ENCODE measurements around the gene SAFB.

GRCh38 chr19:5677136-5677535 is 54.3 kb downstream of the SAFB start:
- TF ChIP-seq EZH2 (IDR thresholded peaks at IDR 0.05): no peak
- TF ChIP-seq POLR2AphosphoS5 (IDR thresholded peaks at IDR 0.05; ENCODE audit: borderline replicate concordance, low read depth, low read length): no peak
- no peak for TF ChIP-seq FOXP2 (optimal IDR thresholded peaks at IDR 0.05; ENCODE audit: control extremely low read depth, extremely low read length, insufficient read depth)
